Activated T-helper 2 cell treated with anti-CD3 and anti-CD28 coated beads, Interferon-gamma antibody, Interleukin-2, Interleukin-4, amounts not matched to agents 10 μg/mL and 5 μg/mL and 100 μg/mL, durations not matched to agents 14 hours and 24 hours and 36 hours (primary cell): ENCODE data around the gene C14orf119. TPM values are rescaled to one million over a fixed set of nuclear protein-coding genes. Genes with fewer than 3 reads are reported as not detected.

Experiments used
- DNase-seq: peaks from one replicate; pipeline ENCODE4 v3.0.0; 2021; ENCODE audit warnings: low spot score
- H3K27ac Mint-ChIP-seq: one replicate; pipeline ENCODE4 v1.8.0; 2021; ENCODE audit warnings: mixed read lengths
- H3K27me3 Mint-ChIP-seq: one replicate; pipeline ENCODE4 v1.8.0; 2021; ENCODE audit warnings: low read depth, mixed read lengths
- H3K36me3 Mint-ChIP-seq: one replicate; pipeline ENCODE4 v1.8.0; 2021; ENCODE audit warnings: low read depth, mixed read lengths
- H3K4me1 Mint-ChIP-seq: one replicate; pipeline ENCODE4 v1.8.0; 2021; ENCODE audit warnings: low read depth, mixed read lengths
- H3K4me3 Mint-ChIP-seq: one replicate; pipeline ENCODE4 v1.8.0; 2021; ENCODE audit warnings: low read depth, mild to moderate bottlenecking, moderate library complexity, mixed read lengths
- H3K9me3 Mint-ChIP-seq: one replicate; pipeline ENCODE4 v1.8.0; 2021; ENCODE audit warnings: mixed read lengths
- intact Hi-C: fragments of 100-400 bp; cut with micrococcal nuclease; formaldehyde crosslinking; loops from one replicate; pipeline ENCODE4 v1.15.1; 2023
- total RNA-seq: library from RNA; stranded (reverse); gene quantifications from 2 replicates; pipeline ENCODE4 v1.2.3, GENCODE V29; 2022

The C14orf119 gene
- total RNA-seq, 1 donor from 2014 or later: 57.7 TPM

DNA sequence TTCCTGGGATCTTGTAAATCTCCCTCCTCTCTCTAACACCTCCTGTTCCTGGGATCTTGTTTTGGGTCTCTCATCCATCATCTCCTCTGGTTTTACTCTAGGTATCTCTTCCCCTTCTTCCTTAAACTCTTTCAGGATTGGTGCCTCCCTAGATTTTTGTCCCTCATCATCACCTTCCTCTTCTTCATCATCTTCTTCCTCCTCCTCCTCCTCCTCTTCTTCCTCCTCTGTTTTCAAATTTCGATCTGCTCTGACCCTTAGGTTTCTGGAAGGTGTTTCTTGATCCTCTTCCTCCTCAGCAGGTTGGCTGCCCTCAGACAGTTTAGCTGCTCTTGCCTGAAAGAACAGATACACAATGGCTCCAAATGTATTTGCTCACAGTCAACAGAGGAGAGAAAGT lies 14.8 kb upstream of the C14orf119 start:
- no peak for DNase-seq
- H3K36me3 Mint-ChIP-seq: peaks cover 71% of the 10 kb centered on the region
- no peaks in the 10 kb centered on the region for H3K27me3 Mint-ChIP-seq
- peaks cover 9% of the 10 kb centered on the region for H3K4me1 Mint-ChIP-seq
- intact Hi-C loops: no loop called here
- no peak overlapping the region for H3K4me3 Mint-ChIP-seq
- H3K9me3 Mint-ChIP-seq: no peaks in the 10 kb centered on the region
- peak overlapping the region; percentile 20 for H3K27ac Mint-ChIP-seq

DNA sequence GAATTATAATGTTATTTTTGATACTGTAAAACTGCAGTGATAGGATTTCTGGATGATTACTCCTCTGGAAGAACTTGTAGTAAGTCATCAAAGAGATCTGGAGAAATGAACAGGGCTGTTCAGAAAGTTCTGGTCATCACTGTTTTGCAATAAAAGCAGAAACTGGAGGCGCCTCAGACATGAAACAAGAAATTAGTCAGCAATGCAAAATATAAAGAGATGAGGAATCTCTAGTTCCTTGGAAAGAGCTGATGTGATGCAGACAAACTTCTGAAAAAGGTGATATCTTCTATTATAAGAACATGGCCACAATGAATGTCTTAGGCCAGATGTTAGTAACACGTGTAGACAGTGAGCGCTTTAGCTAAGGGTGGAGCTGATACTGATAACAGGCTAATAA lies 9.8 kb upstream of the C14orf119 start:
- H3K36me3 Mint-ChIP-seq: peaks cover 74% of the 10 kb centered on the region
- H3K4me3 Mint-ChIP-seq: no peak overlapping the region

DNA sequence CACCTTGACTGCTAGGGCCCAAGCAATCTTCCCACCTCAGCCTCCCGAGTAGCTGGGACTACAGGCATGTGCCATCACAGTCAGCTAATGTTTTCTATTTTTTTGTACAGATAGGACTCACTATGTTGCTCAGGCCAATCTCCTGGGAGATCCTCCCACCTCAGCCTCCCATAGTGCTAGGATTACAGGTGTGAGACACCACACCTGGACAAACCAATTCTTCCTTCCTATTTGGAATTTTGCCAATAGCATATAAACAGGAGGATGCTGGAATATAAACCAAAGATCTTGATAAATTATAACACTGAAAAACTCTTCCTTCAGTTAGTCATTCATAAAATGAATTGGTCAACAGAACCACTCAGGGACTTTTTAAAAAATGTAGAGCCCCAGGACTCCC lies 8.7 kb upstream of the C14orf119 start:
- no peak for DNase-seq
- intact Hi-C loops: no loop called here
- no peaks in the 10 kb centered on the region for H3K9me3 Mint-ChIP-seq
- peaks cover 30% of the 10 kb centered on the region for H3K4me1 Mint-ChIP-seq
- no peak overlapping the region for H3K4me3 Mint-ChIP-seq
- H3K36me3 Mint-ChIP-seq: peaks cover 68% of the 10 kb centered on the region
- no peak overlapping the region for H3K27ac Mint-ChIP-seq
- no peaks in the 10 kb centered on the region for H3K27me3 Mint-ChIP-seq

More for the DNA sequence above, 9.8 kb upstream of the C14orf119 start:
- Mint-ChIP-seq H3K4me1 (peaks cover 28% of the 10 kb centered on the region), H3K27me3 (no peaks in the 10 kb centered on the region), H3K27ac (peak overlapping the region; percentile 86), H3K9me3 (no peaks in the 10 kb centered on the region)
- DNase-seq: no peak
- intact Hi-C loops: no loop called here

DNA sequence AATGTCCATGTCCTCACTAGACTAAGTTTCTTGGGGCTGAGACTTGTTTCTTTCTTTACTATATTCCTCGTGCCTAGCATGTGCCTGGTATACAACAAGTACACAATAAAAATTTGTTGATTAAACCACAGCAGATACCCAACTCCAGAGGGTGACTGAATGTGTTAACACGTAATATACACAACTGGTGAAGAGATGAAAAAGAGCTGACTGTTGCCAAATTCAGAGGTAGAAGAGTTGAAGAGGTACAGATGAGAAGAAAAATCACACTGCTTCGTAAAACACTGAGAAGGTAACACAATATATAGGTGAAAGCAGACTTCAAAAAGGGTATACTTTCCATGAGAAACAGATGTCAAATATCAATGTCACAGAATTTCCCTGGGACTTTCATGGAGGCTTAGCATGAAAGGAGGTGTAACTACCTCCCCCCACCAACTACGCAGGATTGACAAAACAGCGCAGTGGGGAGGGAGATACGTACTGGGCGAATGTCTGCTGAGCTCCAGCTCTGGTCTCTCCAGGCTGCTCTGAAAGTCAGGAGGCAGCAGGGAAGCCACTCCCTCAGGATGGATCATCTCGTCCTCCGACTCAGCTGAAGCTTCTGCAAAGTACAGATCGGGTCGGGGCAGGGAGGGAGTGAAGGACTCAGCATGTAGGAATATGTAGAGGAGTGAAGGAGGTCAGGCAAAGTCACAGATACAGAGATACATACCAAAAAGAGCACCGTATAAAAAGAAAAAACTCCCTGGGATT lies 5.6 kb upstream of the C14orf119 start:
- DNase-seq: no peak
- Mint-ChIP-seq H3K27ac (no peak overlapping the region), H3K36me3 (peaks cover 79% of the 10 kb centered on the region), H3K4me1 (peaks cover 43% of the 10 kb centered on the region), H3K4me3 (no peak overlapping the region), H3K27me3 (no peaks in the 10 kb centered on the region), H3K9me3 (no peaks in the 10 kb centered on the region)
- intact Hi-C loops: no loop called here

DNA sequence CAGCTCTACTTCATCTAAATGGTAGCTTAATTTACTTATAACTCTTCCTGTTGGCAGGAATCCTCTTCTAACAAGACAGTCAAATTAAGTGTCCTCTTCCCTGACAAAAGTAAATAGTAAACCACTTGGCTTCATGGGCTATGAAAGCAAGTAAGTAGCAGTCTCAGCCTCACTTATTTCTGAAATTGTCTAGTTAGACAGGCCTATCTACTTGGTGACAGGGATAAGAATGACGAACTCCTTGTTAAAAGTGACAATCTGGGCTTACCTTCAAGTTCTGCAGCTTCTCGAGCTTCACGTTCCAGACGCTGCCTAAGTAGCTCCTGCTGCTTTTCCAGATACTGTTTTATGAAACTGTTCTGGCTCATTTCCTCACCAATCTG lies 5.1 kb upstream of the C14orf119 start:
- no peak for DNase-seq
- Mint-ChIP-seq H3K4me3 (no peak overlapping the region), H3K36me3 (peaks cover 74% of the 10 kb centered on the region), H3K27me3 (no peaks in the 10 kb centered on the region), H3K9me3 (no peaks in the 10 kb centered on the region), H3K4me1 (peaks cover 41% of the 10 kb centered on the region), H3K27ac (no peak overlapping the region)
- intact Hi-C loops: no loop called here

DNA sequence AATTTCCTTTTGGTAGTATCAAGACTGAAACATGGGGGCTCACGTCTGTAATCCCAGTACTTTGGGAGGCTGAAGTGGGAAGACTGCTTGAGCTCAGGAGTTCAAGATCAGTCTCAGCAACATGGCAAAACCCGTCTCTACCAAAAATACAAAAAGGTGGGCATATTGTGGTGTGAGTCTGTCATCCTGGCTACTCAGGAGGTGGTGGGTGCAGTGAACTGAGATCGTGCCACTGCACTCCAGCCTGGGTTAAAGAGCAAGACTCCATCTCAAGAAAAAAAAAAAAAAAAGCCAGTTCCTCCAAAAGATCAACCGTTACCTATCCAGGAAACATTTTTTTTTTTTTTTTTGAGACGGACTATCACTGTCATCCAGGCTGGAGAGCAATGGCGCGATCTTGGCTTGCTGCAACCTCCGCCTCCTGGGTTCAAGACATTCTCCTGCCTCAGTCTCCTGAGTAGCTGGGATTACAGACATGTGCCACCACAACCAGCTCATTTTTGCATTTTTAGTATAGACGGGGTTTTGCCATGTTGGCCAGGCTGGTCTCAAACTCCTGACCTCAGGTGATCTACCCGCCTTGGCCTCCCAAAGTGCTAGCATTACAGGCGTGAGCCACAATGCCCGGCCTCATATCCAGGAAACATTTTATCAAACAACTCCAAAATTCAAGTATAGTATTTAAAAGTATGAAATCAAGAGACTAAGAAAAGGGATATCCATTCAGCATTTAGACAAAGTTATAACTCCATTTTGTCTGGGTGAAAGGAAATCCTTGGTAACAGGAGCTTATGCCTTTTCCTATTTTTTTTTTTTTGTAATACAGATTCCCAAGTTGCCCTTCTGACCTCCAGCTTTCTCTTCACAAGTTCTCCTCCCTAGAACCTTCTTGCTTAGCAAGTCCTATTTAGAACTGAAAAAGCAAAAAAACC lies 3.7 kb upstream of the C14orf119 start:
- no peak overlapping the region for H3K4me3 Mint-ChIP-seq
- H3K36me3 Mint-ChIP-seq: peaks cover 61% of the 10 kb centered on the region
- no peaks in the 10 kb centered on the region for H3K9me3 Mint-ChIP-seq
- no peak for DNase-seq
- no peak overlapping the region for H3K27ac Mint-ChIP-seq
- H3K4me1 Mint-ChIP-seq: peaks cover 31% of the 10 kb centered on the region
- intact Hi-C loops: no loop called here
- no peaks in the 10 kb centered on the region for H3K27me3 Mint-ChIP-seq

DNA sequence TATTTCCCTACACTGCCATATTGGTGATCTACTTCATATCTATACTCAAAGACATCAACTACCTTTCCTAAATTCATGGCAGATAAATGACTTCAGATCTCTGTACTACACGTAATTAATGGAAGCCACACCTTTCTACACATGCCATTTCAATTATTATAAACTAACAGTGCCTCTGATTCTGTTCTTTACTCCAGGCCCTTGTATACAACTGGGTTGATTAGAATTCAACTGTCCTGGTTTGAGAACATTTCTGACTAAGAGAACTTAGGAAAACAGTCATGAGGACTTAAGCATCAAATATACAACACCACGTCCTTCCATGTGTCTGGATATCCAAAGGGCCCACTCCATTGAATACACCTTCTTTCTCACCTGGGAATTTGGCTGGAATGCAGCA lies 2.2 kb upstream of the C14orf119 start:
- Mint-ChIP-seq H3K36me3 (peaks cover 59% of the 10 kb centered on the region), H3K4me3 (peak overlapping the region; percentile 55), H3K9me3 (no peaks in the 10 kb centered on the region), H3K27me3 (no peaks in the 10 kb centered on the region), H3K27ac (peak overlapping the region; percentile 26), H3K4me1 (peaks cover 36% of the 10 kb centered on the region)
- no peak for DNase-seq
- intact Hi-C loops: no loop called here

DNA sequence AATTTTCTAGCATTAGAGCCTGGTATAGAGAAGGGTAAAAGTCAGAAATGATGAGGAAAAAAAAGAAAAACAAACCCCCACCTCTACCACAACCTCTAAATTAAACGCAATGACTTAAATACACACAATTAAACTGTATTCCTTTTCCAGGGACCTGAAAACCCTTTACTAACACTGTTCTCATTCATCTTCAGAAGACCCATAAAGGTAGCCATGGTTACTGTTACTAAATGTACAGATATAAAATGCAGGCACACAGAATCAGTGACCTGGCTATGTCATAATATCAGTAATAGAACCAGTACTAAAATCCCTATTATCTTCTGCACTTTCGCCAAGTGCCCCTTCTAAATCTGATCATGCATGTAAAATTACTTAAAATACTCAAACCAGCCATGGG lies 1.8 kb upstream of the C14orf119 start:
- no peak for DNase-seq
- H3K9me3 Mint-ChIP-seq: no peaks in the 10 kb centered on the region
- H3K27me3 Mint-ChIP-seq: no peaks in the 10 kb centered on the region
- H3K4me1 Mint-ChIP-seq: peaks cover 36% of the 10 kb centered on the region
- intact Hi-C loops: no loop called here
- H3K4me3 Mint-ChIP-seq: no peak overlapping the region
- H3K27ac Mint-ChIP-seq: no peak overlapping the region
- H3K36me3 Mint-ChIP-seq: peaks cover 59% of the 10 kb centered on the region

DNA sequence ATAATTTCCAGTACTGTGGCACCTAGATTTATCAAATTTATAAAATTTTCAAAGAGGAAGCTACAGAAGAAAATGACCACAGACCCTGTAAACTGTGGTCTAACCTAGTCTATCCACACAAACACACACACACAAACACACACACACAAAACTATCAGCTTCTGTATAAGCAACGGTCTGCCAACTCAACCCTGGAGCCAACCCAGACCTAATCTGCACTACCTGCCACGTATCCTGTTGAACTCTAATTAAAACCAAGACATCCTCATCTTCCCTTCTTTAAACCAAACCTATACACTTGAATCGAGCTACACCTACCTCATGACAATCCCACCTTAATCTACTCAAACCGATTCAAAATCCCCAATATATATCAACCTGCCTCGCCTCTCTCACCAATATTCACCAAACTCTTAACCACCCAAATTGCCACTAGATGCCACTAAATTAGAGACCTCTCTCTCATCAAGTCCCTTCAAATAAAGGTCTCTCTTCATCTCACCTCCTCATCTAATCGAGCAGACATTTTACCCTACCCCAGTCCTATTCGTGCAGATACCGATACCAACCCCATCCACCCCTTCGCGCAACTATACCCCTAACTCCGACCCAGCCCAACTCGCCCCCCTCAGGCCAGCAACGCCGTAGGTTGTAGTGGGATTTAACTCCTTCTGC lies 1.2 kb upstream of the C14orf119 start:
- intact Hi-C loops: loop anchor here (1.0 to 2.0 kb wide), 3 partner anchors 25 to 207 kb away; partner anchors contain the start of gene PSMB5
- H3K27me3 Mint-ChIP-seq: no peaks in the 10 kb centered on the region
- H3K4me3 Mint-ChIP-seq: no peak overlapping the region
- H3K27ac Mint-ChIP-seq: no peak overlapping the region
- H3K9me3 Mint-ChIP-seq: no peaks in the 10 kb centered on the region
- peaks cover 63% of the 10 kb centered on the region for H3K36me3 Mint-ChIP-seq
- H3K4me1 Mint-ChIP-seq: peaks cover 36% of the 10 kb centered on the region
- no peak for DNase-seq

DNA sequence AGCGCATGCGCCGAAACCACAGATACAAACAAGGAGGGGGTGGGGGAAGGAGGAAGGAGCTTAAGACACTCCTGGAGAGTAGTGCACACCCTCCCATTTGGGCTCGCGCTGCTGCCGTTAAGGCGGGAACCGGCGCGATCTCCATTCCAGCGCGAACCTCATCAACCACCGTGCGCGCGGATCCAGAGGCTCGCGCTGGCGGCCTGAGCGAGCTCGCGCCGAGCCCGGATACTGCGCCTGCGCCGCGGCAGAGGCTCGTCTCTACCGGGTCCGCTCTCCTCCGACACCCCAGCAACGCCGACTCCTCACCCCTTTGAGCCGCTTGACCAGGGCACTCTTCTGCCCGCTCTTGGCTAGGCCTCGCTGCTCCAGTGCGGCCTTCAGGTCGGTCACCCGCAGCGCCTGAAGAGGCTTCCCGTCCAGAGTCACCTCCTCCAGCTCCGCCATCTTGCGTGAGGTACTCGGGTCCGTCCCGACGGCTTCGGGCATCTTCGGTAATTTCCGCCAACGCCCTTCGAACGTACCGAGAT lies 574 bp upstream of the C14orf119 start, which contains the start of gene ACIN1:
ACIN1 (minus strand) TSS at position 471 of the 530 bp plus-strand sequence; CDS start at position 447, 24 bp downstream.
- no peak for DNase-seq
- intact Hi-C loops: loop anchor here (1.0 to 2.0 kb wide), 4 partner anchors 25 to 227 kb away; partner anchors contain the start of genes PABPN1 and PSMB5
- Mint-ChIP-seq H3K36me3 (peaks cover 63% of the 10 kb centered on the region), H3K9me3 (no peaks in the 10 kb centered on the region), H3K27me3 (no peaks in the 10 kb centered on the region), H3K4me3 (no peak within 1 kb of the TSS), H3K4me1 (peaks cover 35% of the 10 kb centered on the region), H3K27ac (no peak within 1 kb of the TSS)

DNA sequence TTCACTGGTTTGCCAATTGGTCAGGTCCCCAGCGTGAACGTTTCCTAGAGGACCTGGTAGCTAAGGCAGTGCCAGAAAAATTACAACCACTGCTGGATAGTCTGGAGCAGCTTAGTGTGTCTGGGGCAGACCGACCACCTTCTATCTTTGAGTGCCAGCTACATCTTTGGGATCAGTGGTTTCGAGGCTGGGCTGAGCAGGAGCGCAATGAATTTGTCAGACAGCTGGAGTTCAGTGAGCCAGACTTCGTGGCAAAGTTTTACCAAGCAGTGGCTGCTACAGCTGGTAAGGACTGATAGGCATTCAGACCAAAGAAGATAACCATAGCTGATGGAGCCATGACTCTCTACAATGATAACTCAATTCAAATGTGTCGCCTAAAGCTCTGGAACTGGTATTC lies 2.5 kb downstream of the C14orf119 start:
- Mint-ChIP-seq H3K27me3 (no peaks in the 10 kb centered on the region), H3K36me3 (peaks cover 38% of the 10 kb centered on the region)

DNA sequence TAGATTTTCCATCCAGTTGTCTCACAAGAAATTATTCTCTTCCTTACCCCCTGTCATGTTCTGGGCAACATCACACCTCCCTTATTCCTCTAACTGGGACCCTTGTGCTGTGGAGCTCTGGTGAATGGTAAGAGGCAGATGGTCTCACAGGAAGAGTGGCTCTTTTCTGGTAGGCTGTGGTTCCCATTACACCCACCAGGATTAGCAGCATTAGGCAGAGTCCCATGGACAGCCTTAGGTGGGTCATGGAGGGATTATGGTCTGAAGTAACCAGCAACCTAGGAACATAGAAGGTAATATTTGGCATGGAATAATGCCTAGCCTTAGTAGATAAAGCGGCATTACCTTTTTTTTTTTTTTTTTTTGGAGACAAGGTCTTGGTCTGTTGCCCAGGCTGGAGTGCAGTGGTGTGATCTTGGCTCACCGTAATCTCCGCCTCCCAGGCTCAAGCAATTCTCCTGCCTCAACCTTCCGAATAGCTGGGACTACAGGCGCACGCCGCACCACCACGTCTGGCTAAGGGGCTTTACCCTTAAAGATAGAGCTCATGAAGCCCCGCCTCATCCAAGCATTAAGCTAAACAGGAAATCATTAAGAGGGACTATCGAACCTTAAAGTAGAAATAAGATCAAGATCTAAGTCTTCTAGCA lies 4.0 kb downstream of the C14orf119 start:
- no peak overlapping the region for H3K4me3 Mint-ChIP-seq
- no peak for DNase-seq
- no peaks in the 10 kb centered on the region for H3K9me3 Mint-ChIP-seq
- peaks cover 16% of the 10 kb centered on the region for H3K4me1 Mint-ChIP-seq
- H3K27me3 Mint-ChIP-seq: no peaks in the 10 kb centered on the region
- intact Hi-C loops: no loop called here
- H3K36me3 Mint-ChIP-seq: peaks cover 30% of the 10 kb centered on the region
- no peak overlapping the region for H3K27ac Mint-ChIP-seq

More for the DNA sequence above, 2.5 kb downstream of the C14orf119 start:
- peaks cover 24% of the 10 kb centered on the region for H3K4me1 Mint-ChIP-seq
- no peak overlapping the region for H3K4me3 Mint-ChIP-seq
- no peak overlapping the region for H3K27ac Mint-ChIP-seq
- DNase-seq: no peak
- H3K9me3 Mint-ChIP-seq: no peaks in the 10 kb centered on the region
- intact Hi-C loops: no loop called here
